Caco-2 (cell line): Measurements from ENCODE around the gene VIPR2. TPM values are rescaled to one million over a fixed set of nuclear protein-coding genes. Genes with fewer than 3 reads are reported as not detected.

Experiments
- BruUV-seq: library from RNA; stranded (reverse); fragments of 400-500 nt; replicated peaks from 2 replicates; lab custom pipeline; 2021; lab: Mats Ljungman, UMichigan
- CTCF ChIA-PET: fragments of 300-600 bp; sonication (Branson Sonifier 250); formaldehyde crosslinking; loops from one replicate; lab custom pipeline; 2022; ENCODE audit warnings: antibody characterized with exemption; lab: Charles Lee
- POLR2A ChIA-PET: fragments of 300-600 bp; sonication (Branson Sonifier 250); formaldehyde crosslinking; loops from one replicate; lab custom pipeline; 2022; ENCODE audit warnings: antibody characterized with exemption; lab: Charles Lee
- DNase-seq, 2 experiments: peaks; one replicate each; pipeline versions ENCODE4 v3.0.0 to v3.0.0-alpha.2; 2020 to 2022
- H3K27me3 ChIP-seq: replicated peaks from 2 replicates; pipeline ENCODE4 v1.6.0; 2011; ENCODE audit warnings: low read length; ENCODE audit not compliant: control insufficient read depth, insufficient read depth
- H3K36me3 ChIP-seq: 2 replicates; pipeline ENCODE4 v1.5.1; 2011; ENCODE audit warnings: low read length; ENCODE audit not compliant: control insufficient read depth, insufficient read depth
- H3K4me1 ChIP-seq: fragments of 250-450 bp; sonication (Bioruptor Pico); 2 replicates; pipeline ENCODE4 v1.5.1; 2020; ENCODE audit warnings: mild to moderate bottlenecking
- H3K4me3 ChIP-seq: 2 replicates; pipeline ENCODE4 v1.5.1; 2011; ENCODE audit warnings: low read depth, mild to moderate bottlenecking, control low read depth, low read length
- H3K9me3 ChIP-seq: fragments of 250-450 bp; sonication (Bioruptor Pico); 2 replicates; pipeline ENCODE4 v1.5.1; 2020; ENCODE audit warnings: mild to moderate bottlenecking, moderate library complexity
- H3K27ac Mint-ChIP-seq: one replicate; pipeline ENCODE4 v1.8.0; 2022; ENCODE audit warnings: mixed read lengths; ENCODE audit not compliant: unreplicated experiment
- H3K27me3 Mint-ChIP-seq: one replicate; pipeline ENCODE4 v1.8.0; 2022; ENCODE audit warnings: mixed read lengths; ENCODE audit not compliant: insufficient read depth, unreplicated experiment
- H3K36me3 Mint-ChIP-seq: one replicate; pipeline ENCODE4 v1.8.0; 2022; ENCODE audit warnings: mild to moderate bottlenecking, mixed read lengths; ENCODE audit not compliant: insufficient read depth, unreplicated experiment
- H3K4me1 Mint-ChIP-seq: one replicate; pipeline ENCODE4 v1.8.0; 2022; ENCODE audit warnings: low read depth, mixed read lengths; ENCODE audit not compliant: unreplicated experiment
- H3K4me3 Mint-ChIP-seq: one replicate; pipeline ENCODE4 v1.8.0; 2022; ENCODE audit warnings: mild to moderate bottlenecking, moderate library complexity, mixed read lengths; ENCODE audit not compliant: unreplicated experiment
- H3K9me3 Mint-ChIP-seq: one replicate; pipeline ENCODE4 v1.8.0; 2022; ENCODE audit warnings: mixed read lengths; ENCODE audit not compliant: unreplicated experiment
- intact Hi-C: fragments of 100-400 bp; cut with micrococcal nuclease; formaldehyde crosslinking; loops from one replicate; pipeline ENCODE4 v1.10.0; 2022; ENCODE audit not compliant: unreplicated experiment
- total RNA-seq: library from RNA; stranded (reverse); gene quantifications from 2 replicates; pipeline ENCODE4 v1.2.3, GENCODE V29; 2022
- TF ChIP-seq, protein P1 (sequence below), 2 experiments: fragments of 200-600 bp in 1 of 2; IDR thresholded peaks; 1 replicate in 1 of 2; 2 replicates in 1 of 2; pipeline versions ENCODE4 v1.5.1 to v1.8.0; 2011 to 2022; ENCODE audit warnings: antibody characterized with exemption in 1 of 2, control low read depth in 1 of 2, inconsistent platforms in 1 of 2, low read depth in 1 of 2, low read length in 1 of 2, mild to moderate bottlenecking in 1 of 2, moderate library complexity in 1 of 2; ENCODE audit not compliant: insufficient read depth in 1 of 2, severe bottlenecking in 1 of 2, unreplicated experiment in 1 of 2

VIPR2 gene
- total RNA-seq, 1 experiment from 2014 or later = not detected

DNA sequence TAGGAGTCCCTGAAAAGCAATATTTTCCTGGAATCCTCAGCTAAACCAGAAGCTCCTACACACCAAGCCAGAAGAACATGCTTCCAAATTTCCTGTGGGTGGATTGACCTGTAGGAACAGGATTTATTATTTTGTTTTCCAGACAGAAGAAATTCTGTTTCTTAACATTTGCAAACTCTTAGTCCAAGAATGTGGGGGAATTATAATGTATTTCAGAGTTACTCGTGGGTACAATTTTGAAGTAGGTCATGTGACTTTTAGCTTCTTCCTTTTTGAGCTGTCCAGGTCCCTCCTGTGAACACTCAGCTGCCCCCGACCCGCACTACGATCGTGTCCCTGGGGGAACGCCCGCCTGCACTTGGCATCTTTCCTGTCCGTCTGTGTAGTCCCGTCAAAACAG, 27.7 kb upstream of the VIPR2 start:
- peaks cover 14% of the 10 kb centered on the region for H3K9me3 Mint-ChIP-seq
- no peaks in the 10 kb centered on the region for H3K36me3 ChIP-seq
- ChIA-PET CTCF (no interaction called here), POLR2A (no interaction called here)
- no peak overlapping the region for H3K27ac Mint-ChIP-seq
- no peak overlapping the region for H3K4me3 Mint-ChIP-seq
- H3K36me3 Mint-ChIP-seq = no peaks in the 10 kb centered on the region
- no peaks in the 10 kb centered on the region for H3K27me3 ChIP-seq
- H3K4me1 ChIP-seq = no peaks in the 10 kb centered on the region
- H3K4me3 ChIP-seq = no peak overlapping the region
- no TSS peak for BruUV-seq
- no peaks in the 10 kb centered on the region; the same call in 1 of the 2 replicates for H3K9me3 ChIP-seq
- intact Hi-C loops = no loop called here
- H3K4me1 Mint-ChIP-seq = no peaks in the 10 kb centered on the region
- TF ChIP-seq, protein P1, sequence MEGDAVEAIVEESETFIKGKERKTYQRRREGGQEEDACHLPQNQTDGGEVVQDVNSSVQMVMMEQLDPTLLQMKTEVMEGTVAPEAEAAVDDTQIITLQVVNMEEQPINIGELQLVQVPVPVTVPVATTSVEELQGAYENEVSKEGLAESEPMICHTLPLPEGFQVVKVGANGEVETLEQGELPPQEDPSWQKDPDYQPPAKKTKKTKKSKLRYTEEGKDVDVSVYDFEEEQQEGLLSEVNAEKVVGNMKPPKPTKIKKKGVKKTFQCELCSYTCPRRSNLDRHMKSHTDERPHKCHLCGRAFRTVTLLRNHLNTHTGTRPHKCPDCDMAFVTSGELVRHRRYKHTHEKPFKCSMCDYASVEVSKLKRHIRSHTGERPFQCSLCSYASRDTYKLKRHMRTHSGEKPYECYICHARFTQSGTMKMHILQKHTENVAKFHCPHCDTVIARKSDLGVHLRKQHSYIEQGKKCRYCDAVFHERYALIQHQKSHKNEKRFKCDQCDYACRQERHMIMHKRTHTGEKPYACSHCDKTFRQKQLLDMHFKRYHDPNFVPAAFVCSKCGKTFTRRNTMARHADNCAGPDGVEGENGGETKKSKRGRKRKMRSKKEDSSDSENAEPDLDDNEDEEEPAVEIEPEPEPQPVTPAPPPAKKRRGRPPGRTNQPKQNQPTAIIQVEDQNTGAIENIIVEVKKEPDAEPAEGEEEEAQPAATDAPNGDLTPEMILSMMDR (IDR thresholded peaks at IDR 0.05; ENCODE audit: insufficient read depth in 1 of 2, low read depth in 1 of 2, low read length in 1 of 2, severe bottlenecking in 1 of 2, unreplicated experiment in 1 of 2) = no peak
- no peak for DNase-seq
- peaks cover 5% of the 10 kb centered on the region for H3K27me3 Mint-ChIP-seq

DNA sequence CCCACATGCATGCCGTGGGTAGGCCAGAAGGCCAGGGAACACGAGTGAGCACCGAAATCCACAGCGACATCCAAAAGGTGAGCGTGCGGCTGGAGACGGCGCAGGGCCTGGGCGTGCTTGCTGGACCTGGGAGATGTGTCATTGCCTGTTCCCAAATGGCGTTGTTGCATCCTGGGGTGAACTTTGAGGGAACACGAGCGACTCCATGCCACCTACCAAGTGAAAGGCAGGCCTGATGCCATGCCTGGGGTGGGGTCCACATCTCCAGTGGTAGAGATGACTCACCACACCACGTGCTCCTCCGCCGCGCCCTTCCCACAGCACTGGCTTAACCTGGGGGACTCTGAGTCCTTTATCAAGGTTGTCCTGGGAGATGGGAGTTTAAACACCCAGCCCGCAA, 24.7 kb upstream of the VIPR2 start:
- Mint-ChIP-seq H3K4me3 (no peak overlapping the region), H3K36me3 (no peaks in the 10 kb centered on the region), H3K4me1 (no peaks in the 10 kb centered on the region), H3K9me3 (peaks cover 12% of the 10 kb centered on the region), H3K27me3 (no peaks in the 10 kb centered on the region), H3K27ac (no peak overlapping the region)
- Histone ChIP-seq H3K9me3 (peaks cover 3% of the 10 kb centered on the region; the same call in 1 of the 2 replicates), H3K27me3 (no peaks in the 10 kb centered on the region), H3K4me3 (no peak overlapping the region), H3K36me3 (no peaks in the 10 kb centered on the region), H3K4me1 (no peaks in the 10 kb centered on the region)
- intact Hi-C loops = no loop called here
- no peak for DNase-seq
- ChIA-PET CTCF (no interaction called here), POLR2A (no interaction called here)
- BruUV-seq = no TSS peak
- TF ChIP-seq, protein P1 (IDR thresholded peaks at IDR 0.05; ENCODE audit: insufficient read depth in 1 of 2, low read depth in 1 of 2, low read length in 1 of 2, severe bottlenecking in 1 of 2, unreplicated experiment in 1 of 2) = no peak

DNA sequence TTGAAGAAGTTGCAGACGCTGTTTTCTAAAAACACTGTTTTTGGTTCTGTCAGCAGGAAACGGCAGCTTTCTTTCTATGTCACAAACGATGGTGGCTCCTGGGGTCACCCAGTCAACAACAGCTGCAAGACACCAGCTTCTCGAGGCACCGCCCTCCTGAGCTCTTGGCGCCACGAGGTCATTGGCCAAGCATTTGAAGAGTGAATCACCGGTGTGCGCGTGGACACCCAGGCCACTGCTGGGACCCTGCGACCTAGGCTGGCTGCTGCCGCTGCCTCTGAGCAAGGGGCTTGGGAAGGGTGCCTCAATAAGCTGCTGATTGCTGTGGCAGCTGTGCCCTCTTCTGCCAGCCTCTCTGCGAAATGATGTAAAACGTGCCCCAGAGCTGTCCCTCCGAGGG, 22.5 kb upstream of the VIPR2 start:
- Histone ChIP-seq H3K9me3 (peaks cover 3% of the 10 kb centered on the region; the same call in 1 of the 2 replicates), H3K36me3 (no peaks in the 10 kb centered on the region), H3K27me3 (no peaks in the 10 kb centered on the region), H3K4me3 (no peak overlapping the region), H3K4me1 (no peaks in the 10 kb centered on the region)
- CTCF ChIA-PET = no interaction called here
- Mint-ChIP-seq H3K9me3 (no peaks in the 10 kb centered on the region), H3K36me3 (no peaks in the 10 kb centered on the region), H3K27me3 (no peaks in the 10 kb centered on the region), H3K27ac (no peak overlapping the region), H3K4me1 (no peaks in the 10 kb centered on the region), H3K4me3 (no peak overlapping the region)
- no peak for DNase-seq
- BruUV-seq = no TSS peak
- TF ChIP-seq, protein P1 (IDR thresholded peaks at IDR 0.05; ENCODE audit: insufficient read depth in 1 of 2, low read depth in 1 of 2, low read length in 1 of 2, severe bottlenecking in 1 of 2, unreplicated experiment in 1 of 2) = no peak
- POLR2A ChIA-PET = no interaction called here
- intact Hi-C loops = no loop called here
